GM23248 (cell line): ENCODE data around the gene ACAP3.

Experiments used
- EZH2 ChIP-seq: fragments of 200-600 bp; sonication (generic); IDR thresholded peaks from 2 replicates; pipeline ENCODE4 v1.6.1; 2018; ENCODE audit warnings: antibody characterized with exemption, mild to moderate bottlenecking; ENCODE audit not compliant: insufficient read depth, poor library complexity, severe bottlenecking
- EZH2phosphoT487 ChIP-seq: fragments of 200-600 bp; sonication (generic); IDR thresholded peaks from 2 replicates; pipeline ENCODE4 v1.6.1; 2018; ENCODE audit warnings: antibody characterized with exemption, moderate library complexity, mild to moderate bottlenecking, low read depth; ENCODE audit not compliant: insufficient read depth

DNA sequence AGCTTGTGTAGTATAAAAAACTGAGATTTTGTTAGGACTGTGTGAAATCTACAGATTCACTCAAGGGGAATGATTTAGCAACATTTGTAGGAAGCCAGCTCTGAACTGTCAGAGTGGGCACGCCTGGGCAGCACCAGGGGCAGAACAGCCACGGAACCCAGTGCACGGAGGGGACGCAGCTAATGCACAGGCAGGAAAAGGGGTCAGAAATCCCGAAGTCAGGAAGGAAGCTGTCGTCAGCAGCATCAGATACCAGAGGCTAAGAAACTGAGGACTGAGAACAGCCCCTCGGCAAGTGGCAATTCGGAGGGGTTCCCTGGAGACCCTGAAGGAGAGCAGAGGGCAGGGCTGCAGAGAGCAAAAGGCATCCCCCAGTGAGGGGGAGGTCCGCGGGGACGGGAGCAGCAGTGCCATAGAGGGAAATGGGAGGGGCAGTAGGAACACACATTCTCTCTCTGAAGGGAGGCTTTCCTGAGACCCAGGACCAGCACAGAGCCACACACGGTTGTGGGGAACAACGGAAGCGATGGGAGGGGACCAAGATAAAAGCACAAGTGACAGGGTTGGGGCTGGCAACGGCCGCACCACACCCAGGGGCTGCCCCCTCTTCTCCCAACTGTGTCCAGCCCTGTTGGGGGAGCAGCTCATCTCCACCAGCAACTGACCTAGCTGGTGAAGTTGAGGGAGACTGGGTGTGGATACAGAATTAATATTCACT is 46.7 kb downstream of the ACAP3 start:
- TF ChIP-seq EZH2 (no peak), EZH2phosphoT487 (no peak)
